NB4 (cell line): ENCODE data around the gene ICE1.
"Not testable (repeated sequence)": the region's sequence is repeated elsewhere in the genome, so short reads cannot be mapped to it uniquely, and the experiment has no call there.

Experiments
- CTCF ChIP-seq: IDR thresholded peaks from one replicate; pipeline ENCODE4 v1.5.1; 2012; ENCODE audit warnings: low read depth, low read length
- MAX ChIP-seq: IDR thresholded peaks from 2 replicates; pipeline ENCODE4 v1.6.1; 2011; ENCODE audit warnings: low read depth, low read length
- MYC ChIP-seq: IDR thresholded peaks from 2 replicates; pipeline ENCODE4 v1.6.1; 2011; ENCODE audit warnings: low read depth, low read length
- POLR2A ChIP-seq: IDR thresholded peaks from 2 replicates; pipeline ENCODE4 v1.6.1; 2011; ENCODE audit warnings: mild to moderate bottlenecking; ENCODE audit not compliant: insufficient read length; ENCODE audit errors: extremely low read depth

DNA sequence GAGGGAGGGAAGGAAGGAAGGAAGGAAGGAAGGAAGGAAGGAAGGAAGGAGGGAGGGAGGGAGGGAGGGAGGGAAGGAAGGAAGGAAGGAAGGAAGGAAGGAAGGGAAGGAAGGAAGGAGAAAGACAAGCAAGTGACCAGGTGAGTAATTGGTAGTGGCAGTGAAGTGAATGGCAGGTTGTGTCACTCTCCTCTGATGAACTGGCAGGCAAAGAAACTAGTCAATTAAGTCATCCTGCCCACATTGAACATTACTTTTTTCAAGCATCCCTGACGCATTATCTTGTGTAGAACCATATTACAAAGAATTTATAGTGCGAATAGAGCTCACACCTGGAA lies 70.4 kb downstream of the ICE1 start:
- TF ChIP-seq MYC, CTCF, POLR2A, MAX: not testable (repeated sequence)
